D721Med (cell line): Measurements from ENCODE around the gene MAP3K15.

ENCODE experiments used
- DNase-seq: peaks from one replicate; pipeline ENCODE4 v3.0.0; 2011; ENCODE audit warnings: low spot score; ENCODE audit not compliant: insufficient read length
- FAIRE-seq: peaks from 2 replicates; lab custom pipeline; 2011; peaks lifted over from hg19 to GRCh38; lab: Jason Lieb, UNC
- TF ChIP-seq, protein P1 (sequence below): IDR thresholded peaks from 2 replicates; pipeline ENCODE4 v1.5.1; 2012; ENCODE audit warnings: mild to moderate bottlenecking, control low read depth; ENCODE audit not compliant: insufficient read depth; ENCODE audit errors: missing control alignments

Gene MAP3K15

DNA sequence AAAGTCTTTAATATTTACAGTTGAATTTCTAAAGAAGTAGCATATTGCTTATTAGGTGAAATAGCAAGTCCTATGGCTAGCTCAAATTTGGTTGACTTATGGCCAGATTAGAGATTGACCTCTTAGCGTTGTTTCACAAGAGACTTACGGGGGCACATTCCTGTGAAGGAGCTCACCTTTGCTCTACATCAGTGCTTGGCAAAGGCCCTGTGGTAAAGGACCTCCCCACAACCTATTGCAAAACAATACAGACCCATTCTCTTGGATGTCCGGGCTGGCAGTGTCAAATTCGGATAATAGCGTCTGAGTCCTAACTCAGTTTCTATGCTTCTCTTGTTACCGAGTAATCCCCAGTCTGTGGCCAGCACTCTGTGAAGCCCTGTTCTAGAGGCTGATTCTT, 160.7 kb downstream of the MAP3K15 start:
- no peak for FAIRE-seq

GRCh38 chrX:19350941-19351384, 164.3 kb downstream of the MAP3K15 start:
- DNase-seq (no peak), FAIRE-seq (no peak)
- TF ChIP-seq, protein P1, sequence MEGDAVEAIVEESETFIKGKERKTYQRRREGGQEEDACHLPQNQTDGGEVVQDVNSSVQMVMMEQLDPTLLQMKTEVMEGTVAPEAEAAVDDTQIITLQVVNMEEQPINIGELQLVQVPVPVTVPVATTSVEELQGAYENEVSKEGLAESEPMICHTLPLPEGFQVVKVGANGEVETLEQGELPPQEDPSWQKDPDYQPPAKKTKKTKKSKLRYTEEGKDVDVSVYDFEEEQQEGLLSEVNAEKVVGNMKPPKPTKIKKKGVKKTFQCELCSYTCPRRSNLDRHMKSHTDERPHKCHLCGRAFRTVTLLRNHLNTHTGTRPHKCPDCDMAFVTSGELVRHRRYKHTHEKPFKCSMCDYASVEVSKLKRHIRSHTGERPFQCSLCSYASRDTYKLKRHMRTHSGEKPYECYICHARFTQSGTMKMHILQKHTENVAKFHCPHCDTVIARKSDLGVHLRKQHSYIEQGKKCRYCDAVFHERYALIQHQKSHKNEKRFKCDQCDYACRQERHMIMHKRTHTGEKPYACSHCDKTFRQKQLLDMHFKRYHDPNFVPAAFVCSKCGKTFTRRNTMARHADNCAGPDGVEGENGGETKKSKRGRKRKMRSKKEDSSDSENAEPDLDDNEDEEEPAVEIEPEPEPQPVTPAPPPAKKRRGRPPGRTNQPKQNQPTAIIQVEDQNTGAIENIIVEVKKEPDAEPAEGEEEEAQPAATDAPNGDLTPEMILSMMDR, result no peak

More for the DNA sequence above, 160.7 kb downstream of the MAP3K15 start:
- no peak for DNase-seq
- TF ChIP-seq, protein P1, result no peak

GRCh38 chrX:19349264-19349663, 166.0 kb downstream of the MAP3K15 start:
- DNase-seq (no peak), FAIRE-seq (no peak)
- TF ChIP-seq, protein P1, result no peak

DNA sequence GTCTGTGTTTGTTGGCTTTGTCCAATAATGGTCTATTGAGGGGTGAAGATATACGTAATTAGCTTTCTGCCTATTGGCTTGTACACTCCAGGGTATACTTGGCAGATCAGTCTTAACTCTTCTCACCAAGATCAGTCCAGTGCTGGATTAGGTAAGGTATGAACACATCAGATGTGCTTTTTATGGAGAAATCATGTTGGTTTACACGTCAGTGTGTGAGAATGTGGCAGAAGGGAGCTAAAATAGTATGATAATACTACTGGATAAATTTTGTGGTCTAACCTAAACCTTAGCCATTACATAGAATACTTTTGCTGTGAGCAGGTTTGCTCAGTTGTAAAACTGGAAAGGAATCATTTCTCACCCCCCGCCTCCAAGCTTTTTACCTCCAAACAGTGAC, 167.4 kb downstream of the MAP3K15 start:
- FAIRE-seq, result no peak
- TF ChIP-seq, protein P1, result no peak
- no peak for DNase-seq

GRCh38 chrX:19344661-19345060, 170.6 kb downstream of the MAP3K15 start:
- peak; percentile 55 for FAIRE-seq
- no peak for DNase-seq

GRCh38 chrX:19343535-19344408, 171.5 kb downstream of the MAP3K15 start, which contains the start of gene PDHA1:
TSS of gene PDHA1 (plus strand) at chrX:19343927. CDS start at chrX:19344038, 111 bp downstream.
- TF ChIP-seq, protein P1, result no peak
- DNase-seq (peak; percentile 51), FAIRE-seq (no peak)

More at GRCh38 chrX:19344661-19345060, 170.6 kb downstream of the MAP3K15 start:
- TF ChIP-seq, protein P1, result no peak
